SK-N-MC (cell line): ENCODE data around the gene SLC25A45.
A peak's percentile ranks its signal among the peaks of the same experiment; 100 is the strongest.

Source experiments
- DNase-seq: peaks from one replicate; pipeline ENCODE4 v3.0.0-alpha.2; 2011; ENCODE audit warnings: low read depth, low spot score
- H3K27ac ChIP-seq: fragments of 200-600 bp; sonication (generic); 2 replicates; pipeline ENCODE4 v1.5.1; 2016; ENCODE audit warnings: mixed run types
- H3K36me3 ChIP-seq: fragments of 200-600 bp; sonication (generic); 2 replicates; pipeline ENCODE4 v1.6.1; 2017; ENCODE audit warnings: antibody characterized with exemption, low read length, mixed read lengths; ENCODE audit not compliant: insufficient read depth
- H3K4me3 ChIP-seq: fragments of 200-600 bp; sonication (generic); 2 replicates; pipeline ENCODE4 v1.5.1; 2016
- H3K9ac ChIP-seq: fragments of 200-600 bp; sonication (generic); 2 replicates; pipeline ENCODE4 v1.8.0; 2017; ENCODE audit warnings: mixed run types, mixed read lengths; ENCODE audit not compliant: insufficient read length
- H3K9me3 ChIP-seq: fragments of 200-600 bp; sonication (generic); 2 replicates; pipeline ENCODE4 v1.6.1; 2017; ENCODE audit warnings: low read depth, mild to moderate bottlenecking, antibody characterized with exemption, low read length, moderate library complexity, mixed read lengths
- EZH2 ChIP-seq: fragments of 200-600 bp; sonication (generic); IDR thresholded peaks from one replicate; pipeline ENCODE4 v1.6.1; 2017; ENCODE audit warnings: antibody characterized with exemption
- FOXP2 ChIP-seq: optimal IDR thresholded peaks from 2 replicates; pipeline ENCODE3; 2011; ENCODE audit warnings: mild to moderate bottlenecking, moderate library complexity; ENCODE audit not compliant: insufficient read depth; ENCODE audit errors: extremely low read length, control extremely low read depth
- POLR2AphosphoS5 ChIP-seq: IDR thresholded peaks from 2 replicates; pipeline ENCODE4 v1.6.1; 2012; ENCODE audit warnings: mild to moderate bottlenecking, low read depth, low read length, borderline replicate concordance

SLC25A45 gene

DNA sequence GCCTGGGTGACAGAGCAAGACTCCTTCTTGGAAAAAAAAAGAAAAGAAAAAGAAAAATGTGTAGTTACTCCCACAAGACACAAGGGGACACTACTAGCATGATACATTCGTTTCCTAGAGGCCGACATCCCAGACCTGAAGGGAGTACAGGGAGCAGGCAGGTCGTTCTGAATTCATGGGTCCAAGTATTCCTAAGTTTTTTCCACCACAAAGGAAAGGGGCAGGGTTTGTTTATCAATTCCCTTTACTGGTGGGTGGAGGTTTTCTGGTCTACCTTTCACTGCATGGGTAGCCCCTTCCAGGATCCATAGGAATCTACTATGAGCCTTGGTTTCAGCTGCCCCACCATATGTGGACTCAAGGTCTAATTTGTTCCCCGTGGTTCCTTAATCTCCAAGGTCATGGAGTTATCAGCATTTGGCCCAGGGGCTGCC is 16.1 kb downstream of the SLC25A45 start:
- Histone ChIP-seq H3K27ac (no peak overlapping the region), H3K4me3 (no peak overlapping the region), H3K9me3 (no peaks in the 10 kb centered on the region), H3K9ac (no peak overlapping the region), H3K36me3 (no peaks in the 10 kb centered on the region)
- peak; percentile 56 for DNase-seq
- no peak for TF ChIP-seq FOXP2
- no peak for TF ChIP-seq EZH2
- no peak for TF ChIP-seq POLR2AphosphoS5

DNA sequence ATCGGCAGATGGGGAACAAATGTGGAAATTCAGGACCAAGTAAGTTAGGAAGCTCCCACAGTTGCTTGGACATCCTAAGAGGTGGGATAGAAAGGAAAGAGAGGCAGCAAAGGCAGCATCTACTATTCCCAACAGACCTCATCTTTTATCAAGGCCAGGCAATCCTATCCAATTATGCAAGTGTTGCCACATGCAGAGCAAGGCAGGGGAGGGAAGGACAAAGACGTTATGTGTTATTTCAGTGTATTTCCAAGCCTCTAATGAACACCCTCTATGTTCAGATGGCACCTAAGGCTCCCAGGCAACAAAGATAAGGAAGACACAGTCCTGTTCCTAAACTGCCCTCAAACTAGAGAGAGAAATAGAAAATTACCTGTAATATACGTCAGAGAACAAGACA is 18.7 kb downstream of the SLC25A45 start:
- no peak overlapping the region for H3K9ac ChIP-seq
- no peaks in the 10 kb centered on the region for H3K36me3 ChIP-seq
- H3K4me3 ChIP-seq = no peak overlapping the region
- no peak for DNase-seq
- no peaks in the 10 kb centered on the region for H3K9me3 ChIP-seq
- TF ChIP-seq EZH2 = no peak
- no peak overlapping the region for H3K27ac ChIP-seq

DNA sequence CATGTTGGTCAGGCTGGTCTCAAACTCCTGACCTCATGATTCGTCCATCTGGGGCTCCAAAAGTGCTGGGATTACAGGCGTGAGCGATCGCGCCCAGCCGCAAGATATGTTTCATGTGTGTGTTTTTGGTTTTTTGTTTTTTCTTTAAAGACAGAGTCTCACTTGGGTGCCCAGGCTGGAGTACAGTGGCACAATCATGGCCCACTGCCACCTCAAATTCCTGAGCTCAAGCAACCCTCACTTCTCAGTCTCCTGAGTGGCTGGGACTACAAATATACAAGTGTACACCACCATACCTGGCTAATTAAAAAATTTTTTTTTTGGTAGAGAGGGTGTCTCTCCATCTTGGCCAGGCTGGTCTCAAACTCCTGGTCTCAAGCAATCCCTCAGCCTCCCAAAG is 19.5 kb downstream of the SLC25A45 start:
- DNase-seq = no peak
- H3K9ac ChIP-seq = no peak overlapping the region
- no peak overlapping the region for H3K4me3 ChIP-seq
- H3K36me3 ChIP-seq = no peaks in the 10 kb centered on the region
- no peak overlapping the region for H3K27ac ChIP-seq
- no peaks in the 10 kb centered on the region for H3K9me3 ChIP-seq
- no peak for TF ChIP-seq FOXP2
- no peak for TF ChIP-seq EZH2
- no peak for TF ChIP-seq POLR2AphosphoS5

DNA sequence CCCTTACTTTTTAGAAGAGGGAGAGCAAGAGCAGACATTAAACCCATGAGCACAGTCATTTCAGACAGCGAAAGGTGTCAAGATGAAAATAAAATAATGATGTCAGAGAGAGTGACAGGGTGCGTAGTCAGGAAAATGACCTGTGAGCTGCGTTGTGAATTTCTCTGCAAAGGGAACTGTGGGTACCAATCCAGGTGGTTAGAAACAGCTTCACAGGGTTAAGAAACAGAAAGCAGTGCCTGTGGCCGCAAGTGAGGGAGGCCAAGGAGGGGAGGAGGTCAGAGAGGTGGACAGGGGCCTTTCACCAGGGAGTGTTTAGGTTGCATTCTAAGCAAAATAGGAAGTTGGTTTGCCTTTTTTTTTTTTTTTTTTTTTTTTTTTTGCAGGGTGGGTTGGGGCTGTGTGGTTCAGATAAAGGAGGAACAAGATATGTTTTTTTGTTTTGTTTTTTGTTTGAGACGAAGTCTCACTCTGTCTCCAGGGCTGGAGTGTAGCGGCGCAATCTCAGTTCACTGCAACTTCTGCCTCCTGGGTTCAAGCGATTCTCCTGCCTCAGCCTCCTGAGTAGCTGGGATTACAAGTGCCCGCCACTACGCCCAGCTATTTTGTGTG is 20.0 kb downstream of the SLC25A45 start:
- TF ChIP-seq EZH2 (no peak), POLR2AphosphoS5 (no peak), FOXP2 (no peak)
- no peak for DNase-seq
- Histone ChIP-seq H3K9me3 (no peaks in the 10 kb centered on the region), H3K9ac (no peak overlapping the region), H3K27ac (no peak overlapping the region), H3K4me3 (no peak overlapping the region), H3K36me3 (no peaks in the 10 kb centered on the region)

DNA sequence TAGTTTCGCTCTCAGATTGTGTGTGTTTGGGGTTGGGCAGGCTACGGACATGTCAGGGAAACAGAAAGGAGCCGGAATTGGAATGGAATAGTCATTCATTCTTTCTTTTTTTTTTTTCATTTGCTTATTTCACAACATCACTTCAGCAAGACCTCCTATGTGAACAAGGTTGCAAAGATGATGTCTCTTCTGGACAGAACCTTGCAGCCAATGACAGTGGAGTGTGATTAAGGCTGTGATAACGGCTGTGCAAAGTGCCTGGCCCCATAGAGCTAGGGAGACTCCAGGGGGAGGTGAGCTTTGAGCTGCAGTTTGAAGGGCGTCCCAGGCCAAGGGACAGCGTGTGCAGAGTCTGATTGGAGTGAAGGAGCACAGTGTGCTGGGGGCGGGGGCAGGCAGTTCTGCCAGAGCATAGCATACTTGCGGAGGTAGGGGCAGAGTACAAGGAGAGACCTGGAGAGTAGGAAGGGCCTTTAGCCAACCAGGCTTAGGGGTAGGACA is 24.5 kb downstream of the SLC25A45 start:
- Histone ChIP-seq H3K9me3 (no peaks in the 10 kb centered on the region), H3K27ac (no peak overlapping the region), H3K4me3 (no peak overlapping the region), H3K9ac (no peak overlapping the region), H3K36me3 (peaks cover 3% of the 10 kb centered on the region; the same call in 1 of the 2 replicates)
- TF ChIP-seq POLR2AphosphoS5 (no peak), EZH2 (no peak), FOXP2 (no peak)
- no peak for DNase-seq

DNA sequence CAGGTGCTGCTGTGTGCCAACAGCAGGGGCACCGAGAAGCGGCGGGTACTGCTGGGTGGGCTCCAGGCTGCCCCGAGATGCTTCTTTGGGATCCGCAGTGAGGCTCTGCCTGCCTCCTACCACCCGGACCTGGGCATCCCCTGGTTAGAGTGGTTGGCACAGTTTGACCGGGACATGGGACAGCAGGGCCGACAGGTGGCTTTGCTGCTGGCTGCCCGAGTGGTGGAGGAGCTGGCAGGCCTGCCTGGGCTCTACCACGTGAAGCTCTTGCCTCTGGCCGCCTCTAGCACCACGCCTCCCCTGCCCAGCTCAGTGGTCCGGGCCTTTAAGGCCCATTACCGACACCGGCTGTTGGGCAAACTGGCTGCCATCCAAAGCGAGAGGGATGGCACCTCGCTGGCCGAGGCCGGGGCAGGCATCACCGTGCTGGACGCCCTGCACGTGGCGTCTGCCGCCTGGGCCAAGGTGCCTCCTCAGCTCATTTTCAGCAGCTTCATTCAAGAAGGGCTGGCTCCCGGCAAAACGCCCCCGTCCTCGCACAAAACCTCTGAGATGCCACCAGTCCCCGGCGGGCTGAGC is 26.0 kb downstream of the SLC25A45 start:
- DNase-seq = no peak
- TF ChIP-seq POLR2AphosphoS5 = no peak
- no peak for TF ChIP-seq FOXP2
- TF ChIP-seq EZH2 = no peak
- peaks cover 18% of the 10 kb centered on the region for H3K36me3 ChIP-seq
- no peaks in the 10 kb centered on the region for H3K9me3 ChIP-seq
- H3K4me3 ChIP-seq = no peak overlapping the region
- H3K27ac ChIP-seq = no peak overlapping the region
- H3K9ac ChIP-seq = no peak overlapping the region

DNA sequence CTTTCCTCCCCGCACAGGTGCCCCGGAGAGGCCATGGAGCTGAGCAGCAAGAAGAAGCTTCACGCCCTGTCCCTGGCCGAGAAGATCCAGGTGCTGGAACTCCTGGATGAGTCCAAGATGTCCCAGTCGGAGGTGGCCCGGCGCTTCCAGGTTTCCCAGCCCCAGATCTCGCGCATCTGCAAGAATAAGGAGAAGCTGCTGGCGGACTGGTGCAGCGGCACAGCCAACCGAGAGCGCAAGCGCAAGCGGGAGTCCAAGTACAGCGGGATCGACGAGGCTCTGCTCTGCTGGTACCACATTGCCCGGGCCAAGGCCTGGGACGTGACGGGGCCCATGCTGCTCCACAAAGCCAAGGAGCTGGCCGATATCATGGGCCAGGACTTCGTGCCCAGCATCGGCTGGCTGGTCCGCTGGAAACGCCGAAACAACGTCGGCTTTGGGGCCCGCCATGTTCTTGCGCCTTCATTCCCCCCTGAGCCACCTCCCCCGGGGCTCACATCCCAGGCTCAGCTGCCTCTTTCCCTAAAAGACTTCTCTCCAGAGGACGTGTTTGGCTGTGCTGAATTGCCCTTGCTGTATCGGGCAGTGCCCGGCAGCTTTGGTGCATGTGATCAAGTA is 26.6 kb downstream of the SLC25A45 start:
- H3K9me3 ChIP-seq = no peaks in the 10 kb centered on the region
- no peak for TF ChIP-seq FOXP2
- TF ChIP-seq EZH2 = no peak
- TF ChIP-seq POLR2AphosphoS5 = no peak
- no peak overlapping the region for H3K9ac ChIP-seq
- H3K36me3 ChIP-seq = peaks cover 24% of the 10 kb centered on the region
- no peak for DNase-seq
- H3K27ac ChIP-seq = no peak overlapping the region
- H3K4me3 ChIP-seq = no peak overlapping the region

DNA sequence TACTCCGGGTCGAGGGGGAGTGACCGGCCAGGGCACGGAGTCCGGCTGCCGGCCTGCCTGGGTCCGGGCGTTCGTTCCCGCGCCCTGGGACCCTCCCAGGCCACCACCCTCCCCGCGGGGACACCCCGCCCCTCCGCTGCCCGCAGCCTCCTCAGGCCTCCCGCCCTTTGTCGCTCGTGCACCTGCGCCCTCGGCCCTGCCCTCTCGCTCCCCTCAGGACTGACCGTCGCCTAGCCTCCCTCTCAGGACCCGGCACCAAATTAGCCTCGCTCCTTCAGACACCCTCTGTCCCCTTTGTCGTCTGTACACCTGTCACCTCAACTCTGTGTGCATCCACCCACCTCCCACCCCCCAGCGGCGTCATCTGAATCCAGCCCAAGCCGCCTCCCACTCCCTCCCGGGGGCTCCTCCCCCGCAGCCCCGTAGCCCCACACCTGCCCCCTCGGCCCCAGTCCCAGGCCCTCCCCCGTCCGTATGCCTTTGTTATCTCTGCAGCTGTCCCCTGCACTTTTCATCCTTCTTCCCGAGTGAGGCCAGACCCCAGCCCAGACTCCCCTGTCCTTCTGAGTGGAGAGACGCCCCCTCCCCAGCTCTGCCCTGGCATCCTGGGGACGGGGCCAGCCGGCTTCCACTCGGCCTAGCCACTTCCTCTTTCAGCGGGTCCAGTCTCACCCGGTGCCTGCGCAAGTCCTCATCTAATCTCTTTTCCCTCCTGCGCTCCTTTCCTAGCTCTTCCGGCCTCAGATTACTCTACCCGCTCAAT is 27.3 kb downstream of the SLC25A45 start:
- H3K4me3 ChIP-seq = peak overlapping the region; percentile 85
- DNase-seq = no peak
- peak overlapping the region; percentile 65 for H3K9ac ChIP-seq
- H3K36me3 ChIP-seq = peaks cover 25% of the 10 kb centered on the region
- no peak for TF ChIP-seq EZH2
- TF ChIP-seq POLR2AphosphoS5 = no peak
- TF ChIP-seq FOXP2 = no peak
- no peak overlapping the region for H3K27ac ChIP-seq
- H3K9me3 ChIP-seq = no peaks in the 10 kb centered on the region
